SK-N-SH treated with all-trans-retinoic acid at 6 μM for 48 hours (cell line): ENCODE data around the gene BCL2A1.

Experiments used
- ATAC-seq: fragments of 200-7000 bp; cut with Tn5 transposase; 3 replicates; pipeline ENCODE4 v1.9.1; 2020; ENCODE audit warnings: mild to moderate bottlenecking, moderate library complexity
- ARNTL ChIP-seq: fragments of 450-650 bp; formaldehyde crosslinking; IDR thresholded peaks from 2 replicates; pipeline ENCODE4 v1.5.0; 2020; ENCODE audit warnings: low read depth, mild to moderate bottlenecking, moderate library complexity, borderline replicate concordance
- BACH2 ChIP-seq: fragments of 250-450 bp; sonication (Bioruptor Pico); IDR thresholded peaks from 2 replicates; pipeline ENCODE4 v1.9.0; 2021; ENCODE audit warnings: mild to moderate bottlenecking, borderline replicate concordance
- CREB5 ChIP-seq: fragments of 250-450 bp; sonication (Bioruptor Pico); IDR thresholded peaks from 2 replicates; pipeline ENCODE4 v1.5.1; 2020; ENCODE audit warnings: low read depth, mild to moderate bottlenecking, moderate library complexity
- CSDC2 ChIP-seq: fragments of 250-450 bp; sonication (Bioruptor Pico); IDR thresholded peaks from 2 replicates; pipeline ENCODE4 v1.5.0; 2020; ENCODE audit warnings: mild to moderate bottlenecking, moderate library complexity
- CSRNP3 ChIP-seq: fragments of 250-450 bp; sonication (Bioruptor Pico); IDR thresholded peaks from 2 replicates; pipeline ENCODE4 v1.5.1; 2021; ENCODE audit warnings: mild to moderate bottlenecking, moderate library complexity
- ESRRG ChIP-seq: fragments of 250-450 bp; sonication (Bioruptor Pico); IDR thresholded peaks from 2 replicates; pipeline ENCODE4 v1.6.1; 2021; ENCODE audit warnings: mild to moderate bottlenecking
- GLIS3 ChIP-seq: fragments of 250-450 bp; sonication (Bioruptor Pico); IDR thresholded peaks from 2 replicates; pipeline ENCODE4 v1.5.0; 2020; ENCODE audit warnings: mild to moderate bottlenecking, moderate library complexity
- ISL1 ChIP-seq: fragments of 250-450 bp; sonication (Bioruptor Pico); IDR thresholded peaks from 2 replicates; pipeline ENCODE4 v2.1.2; 2022; ENCODE audit warnings: mild to moderate bottlenecking, moderate library complexity
- OSR1 ChIP-seq: fragments of 250-450 bp; sonication (Bioruptor Pico); IDR thresholded peaks from 2 replicates; pipeline ENCODE4 v1.8.0; 2022; ENCODE audit warnings: moderate library complexity, mild to moderate bottlenecking, inconsistent platforms
- PATZ1 ChIP-seq: fragments of 250-450 bp; sonication (Bioruptor Pico); IDR thresholded peaks from 2 replicates; pipeline ENCODE4 v1.8.0; 2020; ENCODE audit warnings: mild to moderate bottlenecking, moderate library complexity, borderline replicate concordance
- POU6F1 ChIP-seq: fragments of 250-450 bp; sonication (Bioruptor Pico); IDR thresholded peaks from 2 replicates; pipeline ENCODE4 v1.8.0; 2021; ENCODE audit warnings: low read depth, mild to moderate bottlenecking, moderate library complexity, borderline replicate concordance
- PPARA ChIP-seq: fragments of 250-450 bp; sonication (Bioruptor Pico); IDR thresholded peaks from 2 replicates; pipeline ENCODE4 v1.5.0; 2020; ENCODE audit warnings: mild to moderate bottlenecking, borderline replicate concordance
- RARB ChIP-seq: fragments of 250-450 bp; sonication (Bioruptor Pico); IDR thresholded peaks from 2 replicates; pipeline ENCODE4 v1.8.0; 2021; ENCODE audit warnings: mild to moderate bottlenecking, moderate library complexity
- SNAI2 ChIP-seq: fragments of 250-450 bp; sonication (Bioruptor Pico); IDR thresholded peaks from 2 replicates; pipeline ENCODE4 v1.5.0; 2020; ENCODE audit warnings: mild to moderate bottlenecking, moderate library complexity
- TCF4 ChIP-seq: fragments of 250-450 bp; sonication (Bioruptor Pico); IDR thresholded peaks from 2 replicates; pipeline ENCODE4 v1.8.0; 2021; ENCODE audit warnings: mild to moderate bottlenecking, moderate library complexity, borderline replicate concordance
- TOX ChIP-seq: fragments of 250-450 bp; sonication (Bioruptor Pico); IDR thresholded peaks from 2 replicates; pipeline ENCODE4 v1.8.0; 2021; ENCODE audit warnings: mild to moderate bottlenecking, moderate library complexity, borderline replicate concordance
- TSHZ2 ChIP-seq: fragments of 250-450 bp; sonication (Bioruptor Pico); IDR thresholded peaks from 2 replicates; pipeline ENCODE4 v1.5.0; 2020; ENCODE audit warnings: mild to moderate bottlenecking, moderate library complexity
- ZC3H10 ChIP-seq: fragments of 250-450 bp; sonication (Bioruptor Pico); IDR thresholded peaks from 2 replicates; pipeline ENCODE4 v1.5.1; 2021; ENCODE audit warnings: mild to moderate bottlenecking, moderate library complexity
- ZFP3 ChIP-seq: fragments of 250-450 bp; sonication (Bioruptor Pico); IDR thresholded peaks from 2 replicates; pipeline ENCODE4 v1.5.0; 2020; ENCODE audit warnings: mild to moderate bottlenecking, moderate library complexity
- ZFP30 ChIP-seq: fragments of 450-650 bp; formaldehyde crosslinking; IDR thresholded peaks from 2 replicates; pipeline ENCODE4 v1.5.0; 2022; ENCODE audit warnings: mild to moderate bottlenecking, moderate library complexity
- ZNF70 ChIP-seq: fragments of 450-650 bp; formaldehyde crosslinking; IDR thresholded peaks from 2 replicates; pipeline ENCODE4 v1.5.0; 2020; ENCODE audit warnings: mild to moderate bottlenecking, moderate library complexity
- ZNF8 ChIP-seq: fragments of 450-650 bp; formaldehyde crosslinking; IDR thresholded peaks from 2 replicates; pipeline ENCODE4 v1.5.0; 2020; ENCODE audit warnings: mild to moderate bottlenecking, moderate library complexity

BCL2A1 gene

GRCh38 chr15:79922512-79923078 lies 48.4 kb downstream of the BCL2A1 start:
- ATAC-seq = peak; percentile 14
- no peak for TF ChIP-seq ARNTL (CRISPR knock-in tag)
- TF ChIP-seq ISL1 = no peak

GRCh38 chr15:79919749-79920511 lies 51.1 kb downstream of the BCL2A1 start:
- ATAC-seq = no peak
- TF ChIP-seq ZC3H10 (CRISPR knock-in tag) (no peak), CSRNP3 (CRISPR knock-in tag) (no peak), PPARA (no peak), PATZ1 (CRISPR knock-in tag) (no peak), SNAI2 (CRISPR knock-in tag) (no peak), OSR1 (CRISPR knock-in tag) (no peak), TSHZ2 (no peak), CSDC2 (CRISPR knock-in tag) (no peak), TOX (CRISPR knock-in tag) (no peak), RARB (CRISPR knock-in tag) (no peak), POU6F1 (no peak), ISL1 (no peak)

GRCh38 chr15:79919090-79919748 lies 51.8 kb downstream of the BCL2A1 start:
- no peak for ATAC-seq
- TF ChIP-seq POU6F1 (no peak), ZFP3 (no peak), ZNF8 (no peak), BACH2 (no peak), GLIS3 (CRISPR knock-in tag) (no peak), PATZ1 (CRISPR knock-in tag) (no peak), ZNF70 (CRISPR knock-in tag) (no peak), OSR1 (CRISPR knock-in tag) (no peak), ESRRG (CRISPR knock-in tag) (no peak), CREB5 (CRISPR knock-in tag) (no peak), SNAI2 (CRISPR knock-in tag) (no peak), TCF4 (CRISPR knock-in tag) (no peak), ISL1 (no peak), PPARA (no peak), RARB (CRISPR knock-in tag) (no peak), ZFP30 (CRISPR knock-in tag) (no peak), CSRNP3 (CRISPR knock-in tag) (no peak)
